Measurements from ENCODE around the gene GOLM1. TPM values are rescaled to one million over a fixed set of nuclear protein-coding genes. Genes with fewer than 3 reads are reported as not detected.
"Not testable (repeated sequence)": the region's sequence is repeated elsewhere in the genome, so short reads cannot be mapped to it uniquely, and the experiment has no call there.

GOLM1 gene
- total RNA-seq, 2 experiments from 2014 or later: 3.2 to 4.4 TPM

GRCh38 chr9:86075132-86076109 is 23.9 kb downstream of the GOLM1 start:
- Mint-ChIP-seq H3K36me3 (ENCODE audit: low read depth) (no peaks in the 10 kb centered on the region), H3K4me1 (peaks cover 3% of the 10 kb centered on the region), H3K27me3 (no peaks in the 10 kb centered on the region), H3K9me3 (no peaks in the 10 kb centered on the region), H3K27ac (no peak overlapping the region), H3K4me3 (no peak overlapping the region)
- CTCF ChIA-PET: no interaction called here
- POLR2A ChIA-PET: no interaction called here
- DNase-seq: no peak

GRCh38 chr9:86073839-86074238 is 25.5 kb downstream of the GOLM1 start:
- POLR2A ChIA-PET: no interaction called here

GRCh38 chr9:86072394-86072877 is 26.9 kb downstream of the GOLM1 start:
- POLR2A ChIA-PET: no interaction called here
- Mint-ChIP-seq H3K27ac (no peak overlapping the region), H3K36me3 (ENCODE audit: low read depth) (no peaks in the 10 kb centered on the region), H3K4me1 (peaks cover 3% of the 10 kb centered on the region), H3K4me3 (no peak overlapping the region), H3K27me3 (no peaks in the 10 kb centered on the region), H3K9me3 (no peaks in the 10 kb centered on the region)
- no peak for DNase-seq
- CTCF ChIA-PET: no interaction called here

More at GRCh38 chr9:86073839-86074238, 25.5 kb downstream of the GOLM1 start:
- Mint-ChIP-seq H3K9me3 (no peaks in the 10 kb centered on the region), H3K4me3 (no peak overlapping the region), H3K36me3 (ENCODE audit: low read depth) (no peaks in the 10 kb centered on the region), H3K27me3 (no peaks in the 10 kb centered on the region), H3K27ac (no peak overlapping the region), H3K4me1 (peaks cover 3% of the 10 kb centered on the region)
- CTCF ChIA-PET: interaction anchor here (0.6 kb wide), 1 partner anchor 340 kb away, joined by 3 read pairs; no protein-coding TSS in a partner anchor
- no peak for DNase-seq

- H3K27me3 Mint-ChIP-seq: no peaks in the 10 kb centered on the region
- no peak for DNase-seq
- H3K4me3 Mint-ChIP-seq: no peak overlapping the region
- CTCF ChIA-PET: no interaction called here
- POLR2A ChIA-PET: no interaction called here
- H3K36me3 Mint-ChIP-seq (ENCODE audit: low read depth): no peaks in the 10 kb centered on the region
- H3K9me3 Mint-ChIP-seq: no peaks in the 10 kb centered on the region
- H3K4me1 Mint-ChIP-seq: no peaks in the 10 kb centered on the region
- no peak overlapping the region for H3K27ac Mint-ChIP-seq
These were observed 30.0 kb downstream of the GOLM1 start for GRCh38 chr9:86069206-86069869.

- Mint-ChIP-seq H3K9me3 (no peaks in the 10 kb centered on the region), H3K36me3 (ENCODE audit: low read depth) (no peaks in the 10 kb centered on the region), H3K4me1 (no peaks in the 10 kb centered on the region), H3K4me3 (no peak overlapping the region), H3K27me3 (peaks cover 8% of the 10 kb centered on the region), H3K27ac (no peak overlapping the region)
- DNase-seq: no peak
- POLR2A ChIA-PET: no interaction called here
- CTCF ChIA-PET: no interaction called here
These were observed 35.1 kb downstream of the GOLM1 start for GRCh38 chr9:86064220-86064619.

GRCh38 chr9:86062845-86063693 is 36.3 kb downstream of the GOLM1 start:
- Mint-ChIP-seq H3K4me3 (no peak overlapping the region), H3K9me3 (no peaks in the 10 kb centered on the region), H3K36me3 (ENCODE audit: low read depth) (no peaks in the 10 kb centered on the region), H3K4me1 (no peaks in the 10 kb centered on the region), H3K27me3 (peaks cover 11% of the 10 kb centered on the region), H3K27ac (no peak overlapping the region)
- CTCF ChIA-PET: no interaction called here
- POLR2A ChIA-PET: no interaction called here
- no peak for DNase-seq

- ChIA-PET CTCF (no interaction called here), POLR2A (no interaction called here)
- DNase-seq: no peak
- no peak overlapping the region for H3K27ac Mint-ChIP-seq
- no peak overlapping the region for H3K4me3 Mint-ChIP-seq
- no peaks in the 10 kb centered on the region for H3K36me3 Mint-ChIP-seq (ENCODE audit: low read depth)
- peaks cover 11% of the 10 kb centered on the region for H3K27me3 Mint-ChIP-seq
- H3K9me3 Mint-ChIP-seq: no peaks in the 10 kb centered on the region
- no peaks in the 10 kb centered on the region for H3K4me1 Mint-ChIP-seq
These were observed 37.2 kb downstream of the GOLM1 start for GRCh38 chr9:86061972-86062739.

GRCh38 chr9:86057491-86057890 is 41.9 kb downstream of the GOLM1 start:
- no peak for DNase-seq
- Mint-ChIP-seq H3K27me3 (peaks cover 11% of the 10 kb centered on the region), H3K36me3 (ENCODE audit: low read depth) (no peaks in the 10 kb centered on the region), H3K4me1 (no peaks in the 10 kb centered on the region), H3K4me3 (no peak overlapping the region), H3K27ac (no peak overlapping the region), H3K9me3 (no peaks in the 10 kb centered on the region)
- ChIA-PET CTCF (no interaction called here), POLR2A (no interaction called here)

GRCh38 chr9:86054695-86055094 is 44.7 kb downstream of the GOLM1 start:
- H3K4me1 Mint-ChIP-seq: no peaks in the 10 kb centered on the region
- no peak for DNase-seq
- POLR2A ChIA-PET: no interaction called here
- no peaks in the 10 kb centered on the region for H3K9me3 Mint-ChIP-seq
- H3K4me3 Mint-ChIP-seq: no peak overlapping the region
- CTCF ChIA-PET: no interaction called here
- H3K36me3 Mint-ChIP-seq (ENCODE audit: low read depth): peaks cover 3% of the 10 kb centered on the region
- H3K27ac Mint-ChIP-seq: no peak overlapping the region
- H3K27me3 Mint-ChIP-seq: peaks cover 14% of the 10 kb centered on the region

- no peaks in the 10 kb centered on the region for H3K4me1 Mint-ChIP-seq
- H3K36me3 Mint-ChIP-seq (ENCODE audit: low read depth): peaks cover 3% of the 10 kb centered on the region
- H3K27ac Mint-ChIP-seq: no peak overlapping the region
- peaks cover 13% of the 10 kb centered on the region for H3K27me3 Mint-ChIP-seq
- ChIA-PET CTCF (no interaction called here), POLR2A (no interaction called here)
- H3K4me3 Mint-ChIP-seq: no peak overlapping the region
- H3K9me3 Mint-ChIP-seq: no peaks in the 10 kb centered on the region
- no peak for DNase-seq
These were observed 46.5 kb downstream of the GOLM1 start for GRCh38 chr9:86052556-86053468.

GRCh38 chr9:86048018-86048742 is 51.2 kb downstream of the GOLM1 start:
- H3K4me3 Mint-ChIP-seq; H3K9me3 Mint-ChIP-seq; H3K36me3 Mint-ChIP-seq (ENCODE audit: low read depth); H3K27ac Mint-ChIP-seq; CTCF ChIA-PET; H3K4me1 Mint-ChIP-seq; DNase-seq; POLR2A ChIA-PET: not testable (repeated sequence)
- peaks cover 13% of the 10 kb centered on the region for H3K27me3 Mint-ChIP-seq

Data from activated CD4-positive, alpha-beta memory T cell treated with anti-CD3 and anti-CD28 coated beads, Interleukin-2, amount 10 ng/mL, durations not matched to agents 7 days and 5 days (primary cell).